Suppressor macrophage treated with lipopolysaccharide for 4 hours (primary cell): ENCODE data around the gene LPAR1.

Source experiments
- DNase-seq: peaks from one replicate; pipeline ENCODE4 v3.0.0-alpha.2; 2020

LPAR1 gene

GRCh38 chr9:110997847-110998246 is 40.4 kb downstream of the LPAR1 start:
- no peak for DNase-seq

- no peak for DNase-seq
Observed at GRCh38 chr9:110996436-110997220, 41.6 kb downstream of the LPAR1 start.

- DNase-seq, result peak; percentile 61
Observed at GRCh38 chr9:110995420-110996340, 42.6 kb downstream of the LPAR1 start.

GRCh38 chr9:110994771-110995241 is 43.5 kb downstream of the LPAR1 start:
- peak; percentile 64 for DNase-seq

- no peak for DNase-seq
Observed at GRCh38 chr9:110990481-110990880, 47.8 kb downstream of the LPAR1 start.

GRCh38 chr9:110986529-110986928 is 51.7 kb downstream of the LPAR1 start:
- DNase-seq, result peak; percentile 43

- no peak for DNase-seq
Observed at GRCh38 chr9:110984890-110985437, 53.3 kb downstream of the LPAR1 start.

GRCh38 chr9:110980261-110980660 is 58.0 kb downstream of the LPAR1 start:
- no peak for DNase-seq

GRCh38 chr9:110979636-110980035 is 58.6 kb downstream of the LPAR1 start:
- DNase-seq, result no peak

GRCh38 chr9:110978516-110978915 is 59.8 kb downstream of the LPAR1 start:
- DNase-seq, result no peak

- no peak for DNase-seq
Observed at GRCh38 chr9:110977259-110977709, 61.0 kb downstream of the LPAR1 start.

GRCh38 chr9:110975969-110976368 is 62.3 kb downstream of the LPAR1 start:
- peak; percentile 50 for DNase-seq

GRCh38 chr9:110975278-110975677 is 63.0 kb downstream of the LPAR1 start:
- no peak for DNase-seq

- no peak for DNase-seq
Observed at GRCh38 chr9:110971705-110972104, 66.6 kb downstream of the LPAR1 start.

- peak; percentile 20 for DNase-seq
Observed at GRCh38 chr9:110971234-110971633, 67.0 kb downstream of the LPAR1 start.

GRCh38 chr9:110969971-110970386 is 68.3 kb downstream of the LPAR1 start:
- no peak for DNase-seq

GRCh38 chr9:110968096-110968495 is 70.2 kb downstream of the LPAR1 start:
- DNase-seq, result no peak

- DNase-seq, result no peak
Observed at GRCh38 chr9:110967196-110967595, 71.1 kb downstream of the LPAR1 start.

GRCh38 chr9:110960288-110960687 is 78.0 kb downstream of the LPAR1 start:
- no peak for DNase-seq

GRCh38 chr9:110958847-110959246 is 79.4 kb downstream of the LPAR1 start:
- no peak for DNase-seq

GRCh38 chr9:110954822-110955291 is 83.4 kb downstream of the LPAR1 start:
- DNase-seq, result peak; percentile 39

- DNase-seq, result no peak
Observed at GRCh38 chr9:110952540-110952859, 85.8 kb downstream of the LPAR1 start.

GRCh38 chr9:110951805-110952539 is 86.3 kb downstream of the LPAR1 start:
- DNase-seq, result no peak
